ENCODE data around the gene SLC39A5.
"Not testable (repeated sequence)": the region's sequence is repeated elsewhere in the genome, so short reads cannot be mapped to it uniquely, and the experiment has no call there.

SLC39A5 gene, protein sequence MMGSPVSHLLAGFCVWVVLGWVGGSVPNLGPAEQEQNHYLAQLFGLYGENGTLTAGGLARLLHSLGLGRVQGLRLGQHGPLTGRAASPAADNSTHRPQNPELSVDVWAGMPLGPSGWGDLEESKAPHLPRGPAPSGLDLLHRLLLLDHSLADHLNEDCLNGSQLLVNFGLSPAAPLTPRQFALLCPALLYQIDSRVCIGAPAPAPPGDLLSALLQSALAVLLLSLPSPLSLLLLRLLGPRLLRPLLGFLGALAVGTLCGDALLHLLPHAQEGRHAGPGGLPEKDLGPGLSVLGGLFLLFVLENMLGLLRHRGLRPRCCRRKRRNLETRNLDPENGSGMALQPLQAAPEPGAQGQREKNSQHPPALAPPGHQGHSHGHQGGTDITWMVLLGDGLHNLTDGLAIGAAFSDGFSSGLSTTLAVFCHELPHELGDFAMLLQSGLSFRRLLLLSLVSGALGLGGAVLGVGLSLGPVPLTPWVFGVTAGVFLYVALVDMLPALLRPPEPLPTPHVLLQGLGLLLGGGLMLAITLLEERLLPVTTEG

DNA sequence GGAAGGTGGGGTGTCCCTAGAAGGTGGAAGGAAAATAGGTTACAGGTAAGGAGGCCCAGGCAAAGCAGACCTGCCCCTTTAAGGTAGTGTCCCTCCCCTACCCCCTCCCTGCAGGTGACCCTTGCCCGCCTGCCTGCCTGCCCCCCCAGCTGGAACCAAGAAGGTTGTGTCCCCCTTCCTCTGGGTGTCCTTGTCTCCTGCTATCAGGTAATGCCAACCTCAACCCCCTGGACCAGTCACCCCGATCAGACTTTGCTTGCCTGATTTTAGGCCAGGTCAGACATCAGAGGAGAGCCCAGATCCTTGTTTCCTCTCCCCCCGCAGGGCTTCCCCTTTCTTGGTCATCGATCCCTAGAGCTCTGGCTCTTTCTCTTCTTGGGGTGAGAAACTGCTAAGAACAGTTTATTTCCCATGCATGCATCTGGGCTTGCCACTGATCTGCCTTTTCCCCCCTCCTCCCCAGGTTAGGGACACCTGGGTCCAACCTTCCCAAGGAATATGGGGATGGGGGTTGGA is at the start of gene SLC39A5:
Gene SLC39A5, plus strand, starts transcription at position 136 of the 516 bp plus-strand sequence. CDS start 1,224 bp downstream, outside the sequence.
- DNase-seq: no peak

DNA sequence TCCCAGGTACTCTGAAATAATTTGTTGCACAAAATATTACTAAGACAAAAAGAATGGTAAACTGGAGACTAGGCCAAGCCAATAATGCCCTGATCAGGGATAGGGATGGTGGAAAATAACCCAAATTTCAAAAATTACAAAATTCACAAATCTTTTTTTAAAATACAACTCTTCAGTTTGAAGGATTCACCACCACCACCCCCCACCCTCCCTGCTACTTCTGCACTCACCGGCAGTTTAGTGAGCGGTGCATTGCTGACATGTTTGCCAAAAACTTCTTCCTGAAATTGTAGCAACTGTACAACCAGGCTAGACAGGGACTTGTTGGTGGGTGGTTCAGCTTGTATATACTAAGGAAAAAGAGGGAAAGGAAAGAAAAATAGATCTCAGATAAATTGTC is 42.9 kb upstream of the SLC39A5 start:
- DNase-seq: no peak

DNA sequence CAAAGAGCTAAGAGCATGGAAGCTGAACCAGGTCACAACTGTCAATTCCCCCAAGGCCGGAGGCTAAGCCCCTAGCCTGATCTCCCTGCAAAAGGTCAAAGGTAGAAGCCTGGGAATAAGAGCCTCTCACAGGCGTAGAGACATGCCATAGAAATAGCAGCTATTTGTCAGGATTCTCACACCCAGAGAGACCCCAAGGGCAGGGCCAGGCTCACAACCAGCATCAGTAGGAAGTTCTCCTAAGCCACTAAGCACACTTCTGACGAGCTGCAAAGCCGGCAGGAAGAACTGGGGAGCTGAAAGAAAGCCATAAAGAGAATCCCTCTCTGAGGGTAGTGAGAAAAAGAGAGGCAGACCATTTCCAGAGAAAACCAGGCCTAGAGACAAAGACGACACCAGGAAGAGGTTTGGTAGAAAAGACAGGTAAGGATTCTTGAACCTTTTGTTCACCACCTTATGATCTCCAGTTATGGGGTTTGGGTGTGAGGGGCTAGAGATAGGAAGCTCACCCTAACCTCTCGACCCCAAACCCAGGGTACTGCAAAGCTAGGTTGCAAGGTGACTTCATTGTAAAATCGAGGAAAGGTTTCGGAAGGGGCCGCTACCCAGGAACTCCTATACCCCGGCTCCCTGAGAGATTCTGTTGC is 41.6 kb upstream of the SLC39A5 start:
- DNase-seq: no peak

DNA sequence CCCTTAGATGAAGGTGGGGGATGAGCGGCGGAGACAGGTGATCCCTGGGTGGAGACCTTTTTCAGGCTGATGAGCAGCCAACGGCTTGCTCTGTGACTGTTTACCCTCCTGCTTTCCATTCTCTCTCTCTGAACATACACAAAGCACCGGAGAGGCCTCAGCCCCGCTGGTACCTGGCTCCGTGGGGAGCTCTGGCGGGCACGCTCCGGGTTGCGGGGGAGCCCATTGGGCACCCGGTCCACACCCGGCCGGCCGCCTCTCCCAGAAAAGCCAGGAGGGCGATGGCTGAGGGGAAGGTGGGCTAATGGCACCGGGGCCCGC is 41.1 kb upstream of the SLC39A5 start:
- no peak for DNase-seq

DNA sequence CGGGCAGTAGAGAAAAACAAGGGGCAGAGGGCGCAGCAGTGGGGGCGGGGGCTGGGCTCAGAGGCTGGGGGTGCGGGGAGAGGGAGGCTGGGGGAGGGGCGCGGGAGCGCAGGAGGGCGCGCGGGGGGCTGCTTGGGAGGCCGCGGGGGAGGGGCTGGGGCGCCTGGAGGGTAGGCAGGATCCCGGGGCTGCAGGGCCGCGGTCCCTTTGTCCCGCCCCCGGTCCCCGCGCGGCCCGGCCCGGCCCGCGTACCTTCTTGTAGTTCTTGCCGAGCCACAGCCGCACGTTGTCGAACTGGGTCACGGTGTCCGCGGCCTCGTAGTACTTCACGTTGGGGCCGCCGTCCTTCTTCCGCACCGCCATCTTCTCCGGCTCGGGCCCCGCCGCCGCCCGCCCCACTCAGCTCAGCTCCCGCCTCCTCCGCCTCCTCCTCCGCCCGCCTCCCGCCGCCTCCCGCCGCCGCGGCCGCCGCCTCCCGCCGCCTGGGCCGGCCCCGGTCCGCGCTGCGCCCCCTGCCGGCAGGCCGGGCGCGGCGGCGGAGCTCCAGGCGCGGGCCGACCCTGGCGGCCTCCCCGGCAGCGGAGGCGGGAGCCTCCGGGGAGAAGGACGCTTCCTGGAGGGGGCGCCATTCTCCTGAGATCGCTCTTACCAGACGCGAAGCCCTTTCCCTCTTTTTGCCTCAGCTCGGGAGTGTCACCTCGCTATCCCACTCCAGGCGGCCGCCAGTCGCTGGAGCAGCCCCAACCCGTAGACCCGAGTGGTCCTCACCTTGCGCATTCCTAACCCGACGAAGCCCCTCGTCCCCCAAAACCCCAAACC is 40.5 kb upstream of the SLC39A5 start, which contains the start of gene SMARCC2:
Gene SMARCC2, minus strand, starts transcription at position 385 of the 819 bp plus-strand sequence. Its CDS starts 22 bp downstream, at position 363.
- DNase-seq: peak; percentile 37

DNA sequence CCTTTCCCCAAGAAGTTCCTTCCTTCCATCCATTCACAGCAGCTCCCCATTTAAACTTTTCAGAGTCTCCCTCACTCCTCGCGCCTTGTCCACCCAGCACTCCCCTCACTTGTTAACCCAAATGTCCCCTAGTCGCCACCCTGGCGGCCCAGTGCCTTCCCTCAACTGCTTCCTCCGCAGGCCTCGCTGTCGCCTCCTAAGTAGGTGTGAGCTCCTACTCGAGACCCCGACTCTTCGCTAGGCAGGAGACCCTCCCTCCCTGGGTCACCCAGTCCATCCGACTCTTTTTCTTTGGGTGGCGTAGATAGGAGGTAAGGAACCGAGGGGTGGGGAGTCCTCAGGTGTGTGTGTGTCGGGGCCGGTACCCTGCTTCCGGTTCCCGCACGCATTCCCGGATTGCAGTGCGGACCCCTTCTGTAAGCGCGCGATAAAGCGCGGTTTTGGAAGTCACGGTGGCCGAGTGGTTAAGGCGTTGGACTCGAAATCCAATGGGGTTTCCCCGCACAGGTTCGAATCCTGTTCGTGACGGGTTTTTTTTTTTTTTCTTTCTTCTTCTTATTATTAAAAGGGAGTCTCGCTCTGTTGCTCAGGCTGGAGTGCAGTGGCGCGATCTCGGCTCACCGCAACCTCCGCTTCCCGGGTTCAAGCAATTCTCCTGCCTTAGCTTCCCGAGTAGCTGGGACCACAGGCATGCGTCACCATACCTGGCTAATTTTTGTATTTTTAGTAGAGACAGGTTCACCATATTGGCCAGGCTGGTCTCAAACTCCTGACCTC is 39.7 kb upstream of the SLC39A5 start:
- peak; percentile 60 for DNase-seq

DNA sequence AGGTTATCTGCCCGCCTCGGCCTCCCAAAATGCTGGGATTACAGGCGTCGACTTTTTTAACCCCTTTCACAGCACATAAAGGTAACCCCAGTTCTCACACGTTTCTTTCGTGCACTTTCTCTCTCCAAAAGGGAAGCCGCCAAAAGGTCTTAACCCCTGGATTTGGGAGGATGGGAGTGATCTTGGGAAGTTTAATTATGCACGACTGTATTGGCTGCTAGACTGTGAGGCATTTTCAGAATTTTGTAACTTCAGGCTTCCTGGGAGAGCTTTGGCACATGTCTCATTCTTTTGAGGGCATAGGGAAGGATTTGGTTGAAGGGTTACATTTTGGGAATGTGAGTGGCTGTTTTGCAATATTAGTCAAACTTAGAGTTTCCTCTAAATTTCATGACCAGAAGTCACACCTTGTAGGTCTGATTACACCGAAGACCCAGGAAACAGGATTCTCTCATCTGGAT is 39.1 kb upstream of the SLC39A5 start:
- DNase-seq: no peak

DNA sequence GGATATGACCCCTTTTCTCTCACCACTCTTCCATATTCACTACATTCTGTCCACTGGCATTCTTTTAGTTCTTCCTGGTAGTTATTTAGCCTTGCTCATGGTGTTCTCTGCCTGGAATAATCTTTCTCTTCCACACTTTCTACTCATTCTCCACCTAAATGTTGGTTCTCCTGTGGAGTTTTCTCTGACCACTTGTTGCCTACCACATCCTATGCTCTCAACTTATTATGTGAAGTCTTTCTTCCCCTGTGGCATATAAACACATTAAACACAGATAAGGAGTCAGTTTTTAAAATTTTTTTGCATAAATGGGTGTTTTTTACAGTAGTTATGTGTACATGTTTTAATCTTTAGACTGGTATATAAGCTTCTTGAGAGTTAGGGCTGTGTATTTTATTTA is 37.3 kb upstream of the SLC39A5 start:
- DNase-seq: no peak

DNA sequence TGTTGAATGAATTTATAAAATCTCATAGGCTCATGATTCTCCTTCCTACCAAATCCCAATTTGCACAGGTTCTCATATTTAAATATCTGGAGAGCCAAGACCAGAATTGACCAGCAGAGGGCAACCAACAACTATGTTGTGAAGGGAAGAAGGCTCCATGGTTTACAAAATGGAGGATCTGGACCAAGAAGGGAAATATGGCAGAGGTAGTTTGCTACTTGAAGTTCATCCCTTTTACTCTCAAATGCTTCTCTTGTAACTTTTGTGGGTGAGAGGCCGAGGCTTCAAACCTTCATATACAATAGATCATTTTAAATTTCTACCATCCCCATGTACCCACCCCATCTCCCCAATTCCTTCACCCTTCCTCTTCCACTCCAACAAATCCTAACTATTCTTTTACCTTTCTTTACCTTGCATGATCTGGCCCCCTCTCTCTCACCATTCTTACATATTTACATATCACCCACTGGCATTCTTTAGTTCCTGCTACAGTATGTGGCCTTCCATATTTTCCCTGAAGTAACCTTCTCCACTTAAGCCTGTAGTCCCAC is 36.7 kb upstream of the SLC39A5 start:
- peak; percentile 75 for DNase-seq

DNA sequence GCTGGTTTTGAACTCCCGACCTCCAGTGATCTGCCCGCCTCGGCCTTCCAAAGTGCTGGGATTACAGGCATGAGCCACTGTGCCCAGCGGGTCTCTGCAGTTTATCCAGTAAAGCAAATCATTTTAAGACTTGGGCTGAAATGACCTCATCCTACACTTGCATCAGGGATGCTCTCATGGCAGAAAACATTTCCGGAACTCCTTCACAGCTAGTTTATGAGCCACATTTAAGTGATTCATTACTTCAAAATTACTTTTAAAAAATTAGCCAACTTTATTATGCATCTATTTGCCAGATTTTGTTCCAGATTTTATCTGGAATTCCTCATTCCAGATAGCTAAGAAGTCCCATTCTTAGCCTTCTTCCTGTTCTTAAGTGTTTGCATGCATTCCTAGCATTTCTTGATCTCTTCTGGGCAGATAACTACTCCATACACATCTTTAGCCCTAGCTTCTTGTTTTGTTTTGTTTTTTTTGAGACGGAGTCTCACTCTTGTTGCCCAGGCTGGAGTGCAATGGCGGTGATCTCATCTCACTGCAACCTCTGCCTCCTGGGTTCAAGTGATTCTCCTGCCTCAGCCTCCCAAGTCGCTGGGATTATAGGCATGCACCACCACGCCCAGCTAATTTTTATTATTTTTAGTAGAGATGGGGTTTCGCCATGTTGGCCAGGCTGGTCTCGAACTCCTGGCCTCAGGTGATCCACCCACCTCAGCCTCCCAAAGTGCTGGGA is 32.9 kb upstream of the SLC39A5 start:
- DNase-seq: not testable (repeated sequence)

DNA sequence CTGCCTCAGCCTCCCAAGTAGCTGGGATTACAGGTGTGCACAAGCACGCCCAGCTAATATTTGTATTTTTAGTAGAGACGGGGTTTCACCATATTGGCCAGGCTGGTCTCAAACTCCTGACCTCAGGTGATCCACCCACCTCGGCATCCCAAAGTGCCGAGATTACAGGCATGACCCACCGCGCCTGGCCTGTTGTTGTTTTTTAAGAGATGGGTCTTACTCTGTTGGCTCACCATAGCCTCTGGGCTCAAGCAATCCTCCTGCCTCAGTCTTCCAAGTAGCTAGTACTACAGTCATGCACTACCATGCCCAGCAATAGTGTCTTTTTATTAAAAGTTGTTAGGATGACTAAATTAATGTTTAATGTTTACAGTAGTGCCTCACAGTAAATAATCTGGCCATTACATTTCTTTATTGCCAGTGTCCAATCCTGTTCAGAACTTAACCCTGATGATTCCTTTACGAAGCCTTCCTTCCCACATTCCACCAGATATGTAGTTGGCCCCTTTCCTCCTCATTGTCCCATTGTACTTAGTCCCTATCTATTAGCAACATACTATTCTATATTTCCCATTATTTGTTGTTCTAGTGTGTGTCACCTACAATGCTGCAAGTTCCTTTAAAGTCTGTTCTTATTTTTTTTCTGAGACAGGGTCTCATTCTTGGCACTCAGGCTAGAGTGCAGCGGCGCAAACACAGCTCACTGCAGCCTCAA is 31.8 kb upstream of the SLC39A5 start:
- DNase-seq: no peak

DNA sequence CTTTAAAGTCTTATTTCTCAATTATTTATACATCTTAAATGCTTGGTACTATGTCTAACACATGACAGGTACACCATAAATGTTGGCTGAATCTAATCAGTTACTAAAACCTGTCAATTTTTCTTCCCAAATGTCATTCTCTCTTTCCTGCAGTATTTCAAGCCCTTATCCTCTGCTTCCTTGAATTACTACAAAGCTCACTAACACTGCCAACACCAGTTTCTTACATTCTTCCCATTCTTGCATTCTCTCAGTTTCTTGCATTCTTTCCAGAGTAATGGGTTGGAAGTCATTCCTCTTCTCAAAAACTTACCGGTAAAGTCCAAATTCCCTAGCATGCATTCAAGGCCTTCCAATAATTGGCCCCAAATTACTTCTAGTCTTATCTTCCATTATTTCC is 31.0 kb upstream of the SLC39A5 start:
- DNase-seq: no peak

DNA sequence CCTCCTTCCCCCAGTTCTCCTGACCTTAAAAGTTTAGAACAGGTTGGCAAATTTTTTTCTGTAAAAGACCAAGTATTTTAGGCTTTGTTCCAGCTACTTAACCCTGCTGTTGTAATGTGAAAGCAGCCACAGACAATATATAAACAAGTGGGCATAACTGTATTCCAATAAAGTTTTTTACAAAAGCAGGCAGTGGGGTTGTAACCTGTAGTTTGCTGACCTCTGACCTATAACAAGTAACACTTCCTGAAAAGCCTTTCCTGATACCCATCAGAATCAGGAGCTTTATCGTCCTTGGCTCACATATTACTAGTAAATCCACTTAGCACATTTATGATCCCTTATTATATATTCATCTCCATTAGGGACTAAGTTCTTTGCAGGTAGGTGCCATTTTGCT is 27.5 kb upstream of the SLC39A5 start:
- DNase-seq: no peak

DNA sequence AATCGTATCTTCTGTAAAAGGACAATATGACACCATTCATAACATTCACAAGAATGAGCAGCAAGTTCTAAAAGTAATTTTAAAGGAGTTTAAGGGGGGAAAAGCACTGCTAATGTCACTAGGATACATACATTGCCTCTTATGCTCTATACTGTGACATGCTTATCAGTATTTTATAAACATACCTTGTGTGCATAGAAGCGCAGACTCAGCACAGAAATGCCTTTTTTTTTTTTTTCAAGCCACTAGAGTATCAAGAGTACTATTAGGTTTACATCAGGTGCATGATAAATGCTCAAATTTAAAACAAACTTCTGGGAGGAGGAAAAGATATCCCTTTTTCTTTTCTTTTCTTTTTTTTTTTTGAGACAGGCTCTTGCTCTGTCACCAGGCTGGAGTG is 27.0 kb upstream of the SLC39A5 start:
- DNase-seq: no peak

DNA sequence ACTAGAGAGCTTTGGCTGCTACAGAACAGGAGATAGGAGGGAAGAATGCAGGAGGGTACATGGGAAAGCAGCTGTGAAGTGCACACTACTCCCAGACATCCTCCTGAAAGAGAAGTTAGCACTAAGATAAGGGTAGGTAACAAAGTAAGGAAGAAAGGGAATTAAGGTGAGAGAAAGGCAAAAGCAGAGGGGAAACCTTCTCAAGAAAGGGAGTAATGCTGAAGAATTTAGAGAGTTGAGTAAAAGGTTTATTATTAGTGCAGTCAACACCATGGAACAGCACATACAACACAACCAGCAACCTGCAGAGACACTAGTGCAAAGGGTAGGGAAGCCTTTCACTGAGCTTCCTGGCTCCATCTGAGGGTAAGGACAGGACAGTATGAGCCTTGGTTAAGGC is 25.6 kb upstream of the SLC39A5 start:
- DNase-seq: no peak

DNA sequence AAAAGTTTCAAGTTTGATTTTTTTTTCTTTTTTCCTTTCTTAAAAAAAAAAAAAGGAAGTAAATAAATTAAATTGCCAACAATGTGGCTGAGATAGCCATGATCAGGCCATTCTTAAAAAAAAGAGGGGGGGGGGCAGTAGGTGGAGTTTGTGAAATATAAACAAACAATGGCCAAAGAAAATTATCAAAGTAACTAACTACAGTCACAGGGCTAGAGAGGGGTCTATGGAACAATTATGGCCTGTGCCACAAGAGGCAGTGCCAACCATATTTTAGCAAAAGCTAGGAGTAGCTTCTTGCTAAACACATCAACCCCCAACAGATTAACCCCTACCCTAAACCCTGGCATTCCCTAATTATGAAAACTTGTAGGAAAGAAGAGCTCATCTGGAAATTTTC is 24.4 kb upstream of the SLC39A5 start:
- DNase-seq: no peak

DNA sequence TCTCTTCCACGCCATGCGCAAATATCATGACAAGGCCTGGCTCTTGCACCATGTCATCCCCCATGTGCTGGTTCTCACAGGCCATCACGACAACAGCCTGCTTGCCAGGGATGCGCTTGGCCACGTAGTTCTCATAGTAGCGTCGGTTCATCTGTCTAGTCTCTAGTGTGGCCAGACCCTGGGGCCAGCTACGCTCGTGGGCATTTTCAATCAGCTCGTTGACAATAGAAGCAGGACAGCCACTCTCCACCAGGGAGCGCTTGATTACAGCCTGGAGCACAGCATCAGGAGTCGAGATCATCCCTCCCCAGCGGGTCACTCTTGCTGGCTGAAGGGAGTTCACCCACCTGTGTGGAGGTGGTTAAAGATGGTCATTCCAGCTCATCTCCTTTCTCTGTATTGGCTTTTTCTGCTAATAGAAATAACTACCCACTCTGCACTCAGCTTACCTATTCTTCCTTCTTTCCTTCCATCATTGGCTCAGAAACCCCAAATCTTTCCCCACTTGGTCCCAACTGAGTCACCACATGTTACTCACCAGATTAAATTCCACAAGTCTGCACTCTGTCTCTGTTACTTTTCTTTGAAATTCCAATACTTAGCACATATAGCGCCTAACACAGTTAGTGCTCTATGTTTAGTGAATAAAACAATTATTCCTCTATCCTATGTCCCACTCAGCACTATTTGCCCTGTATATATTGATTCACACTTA is 23.2 kb upstream of the SLC39A5 start:
- DNase-seq: no peak

DNA sequence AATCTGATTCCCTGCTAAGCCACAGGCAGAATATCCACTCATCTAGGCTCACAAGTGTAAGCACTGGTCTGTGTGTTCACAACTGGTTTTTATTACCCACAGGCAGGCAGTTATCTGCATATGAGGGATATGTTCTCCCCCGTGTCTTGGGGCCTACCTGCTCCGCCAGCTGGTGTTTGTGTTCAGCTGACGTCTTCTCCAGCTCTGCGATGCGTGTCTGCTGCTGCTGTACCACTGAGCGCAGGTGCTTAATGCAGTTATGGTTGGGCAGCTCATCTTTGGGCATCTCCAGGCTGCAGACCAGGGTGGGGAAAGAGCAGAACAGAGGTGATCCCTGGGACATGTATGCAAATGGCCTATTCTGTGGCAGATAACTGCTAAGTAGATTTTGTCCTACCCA is 21.8 kb upstream of the SLC39A5 start:
- no peak for DNase-seq

DNA sequence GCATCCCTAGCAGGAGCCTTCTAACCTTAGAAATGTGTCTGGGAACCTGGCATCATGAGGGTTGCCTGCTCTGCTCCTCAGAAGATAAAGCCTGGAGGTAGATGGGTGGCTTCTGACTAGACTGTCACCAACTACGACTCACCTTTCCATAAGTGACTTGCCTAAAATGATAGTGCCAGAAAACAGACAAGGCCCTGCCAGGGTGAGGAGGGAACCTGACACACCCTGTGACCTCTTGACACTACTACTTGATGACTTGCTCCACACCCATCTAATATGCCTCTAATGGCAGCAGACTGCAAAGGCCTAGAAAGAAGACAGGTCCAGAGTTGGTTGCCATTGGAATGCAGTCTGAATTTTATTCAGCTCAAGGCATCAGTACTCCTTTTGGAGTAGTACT is 17.5 kb upstream of the SLC39A5 start:
- DNase-seq: no peak

DNA sequence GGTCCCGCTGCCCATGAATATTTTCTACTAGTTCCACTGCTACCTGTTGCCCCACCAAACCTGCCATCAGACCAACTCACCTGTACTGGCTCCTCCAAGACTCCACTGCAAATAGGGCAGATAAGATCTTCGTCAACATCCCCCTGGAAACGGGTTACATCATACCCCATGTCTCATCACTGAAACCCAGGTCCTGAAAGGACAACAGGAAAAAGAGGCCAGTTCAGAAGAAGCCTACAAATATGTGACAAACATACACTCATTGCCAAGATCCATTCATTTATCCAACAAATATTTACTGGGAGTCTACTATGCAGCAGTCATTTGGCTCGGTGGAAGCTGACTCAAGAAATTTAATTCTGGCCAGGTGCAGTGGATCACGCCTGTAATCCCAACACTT is 16.0 kb upstream of the SLC39A5 start:
- DNase-seq: no peak

All from NCI-H187 treated with DMSO at 0.1 percent for 48 hours (cell line).